Stimulated activated CD4-positive, alpha-beta T cell treated with anti-CD3 and anti-CD28 coated beads, Interleukin-15, amount 100 ng/mL, for 1 hour (primary cell): ENCODE measurements around the gene ATP6V1E1.
A peak's percentile ranks its signal among the peaks of the same experiment; 100 is the strongest.
"Not testable (repeated sequence)": the region's sequence is repeated elsewhere in the genome, so short reads cannot be mapped to it uniquely, and the experiment has no call there.

ENCODE experiments used
- DNase-seq, 2 donors: peaks; one replicate each; pipeline ENCODE4 v3.0.0-alpha.2; 2020; ENCODE audit warnings: low read depth in 1 of 2, low spot score in 1 of 2

Gene ATP6V1E1

DNA sequence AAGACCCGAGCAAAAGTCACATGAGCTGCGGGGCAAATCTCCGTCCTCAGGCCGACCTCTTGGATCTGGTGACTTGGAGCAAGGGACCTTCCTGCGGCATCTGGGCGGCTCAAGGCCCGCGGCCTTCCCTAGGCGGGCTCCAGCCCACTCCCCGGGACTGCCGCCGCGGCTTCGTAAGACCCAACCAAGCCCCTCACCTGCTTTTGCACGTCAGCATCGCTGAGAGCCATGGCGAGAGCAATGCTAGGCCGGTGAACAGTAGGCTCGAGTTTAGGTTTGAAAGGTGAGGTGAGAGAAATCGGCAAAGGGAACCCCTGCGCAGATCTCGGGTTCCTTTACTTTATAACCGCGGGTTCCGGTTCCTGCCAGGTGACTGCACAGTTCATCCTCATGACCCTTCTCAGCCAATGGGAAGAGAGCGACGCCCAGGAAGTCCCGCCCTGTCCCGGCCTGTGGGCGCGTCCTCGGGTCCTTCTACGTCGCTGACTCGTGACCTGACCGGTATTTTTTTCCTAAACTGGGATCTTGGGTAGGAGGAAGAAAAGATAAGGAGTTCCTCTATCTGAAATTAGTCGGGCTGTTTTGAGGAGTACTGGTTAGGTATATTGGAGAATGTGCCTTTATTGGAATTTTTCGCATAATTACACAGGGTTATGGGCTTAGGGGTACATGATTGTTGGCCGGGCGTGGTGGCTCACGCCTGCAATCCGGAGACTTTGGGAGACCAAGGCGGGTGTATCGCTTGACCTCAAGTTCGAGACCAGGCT lies at the start of gene ATP6V1E1:
Gene ATP6V1E1 (minus strand): TSS at position 344 of the 767 bp plus-strand sequence. CDS start 114 bp downstream, at position 230.
- peak; percentile 86 to 89 for DNase-seq

DNA sequence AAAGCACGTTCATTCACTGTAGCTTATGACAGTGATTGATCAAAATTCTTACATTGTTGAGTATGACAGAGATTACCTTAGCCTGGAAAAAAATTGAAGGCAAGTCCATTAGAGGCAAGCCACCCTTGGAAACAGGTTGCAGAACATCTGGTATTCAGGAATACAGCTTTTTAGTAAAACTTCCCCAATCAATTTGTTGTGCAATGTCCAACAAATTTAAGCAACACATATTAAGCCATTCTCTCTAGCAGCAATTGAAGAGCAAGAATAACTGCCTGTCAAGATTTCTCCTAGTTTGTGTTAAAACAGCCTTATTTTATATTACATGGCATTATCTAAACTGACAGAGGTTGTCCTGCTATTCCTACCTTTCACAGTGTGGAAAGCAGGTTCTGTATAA lies 47.0 kb upstream of the ATP6V1E1 start:
- DNase-seq: no peak

DNA sequence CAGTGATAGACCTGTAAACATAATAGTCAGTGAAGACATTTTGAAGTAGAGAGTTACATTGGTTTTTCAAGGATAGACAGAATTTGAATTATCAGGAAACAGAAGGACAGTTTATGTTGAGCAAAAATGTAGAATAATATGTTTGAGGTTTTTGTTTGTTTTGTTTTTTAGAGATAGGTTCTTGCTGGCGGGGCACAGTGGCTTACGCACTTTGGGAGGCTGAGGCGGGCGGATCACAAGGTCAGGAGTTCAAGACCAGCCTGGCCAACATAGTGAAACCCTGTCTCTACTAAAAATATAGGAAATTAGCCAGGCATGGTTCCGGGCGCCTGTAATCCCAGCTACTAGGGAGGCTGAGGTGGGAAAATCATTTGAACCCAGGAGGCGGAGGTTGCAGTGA lies 45.6 kb upstream of the ATP6V1E1 start:
- no peak for DNase-seq

DNA sequence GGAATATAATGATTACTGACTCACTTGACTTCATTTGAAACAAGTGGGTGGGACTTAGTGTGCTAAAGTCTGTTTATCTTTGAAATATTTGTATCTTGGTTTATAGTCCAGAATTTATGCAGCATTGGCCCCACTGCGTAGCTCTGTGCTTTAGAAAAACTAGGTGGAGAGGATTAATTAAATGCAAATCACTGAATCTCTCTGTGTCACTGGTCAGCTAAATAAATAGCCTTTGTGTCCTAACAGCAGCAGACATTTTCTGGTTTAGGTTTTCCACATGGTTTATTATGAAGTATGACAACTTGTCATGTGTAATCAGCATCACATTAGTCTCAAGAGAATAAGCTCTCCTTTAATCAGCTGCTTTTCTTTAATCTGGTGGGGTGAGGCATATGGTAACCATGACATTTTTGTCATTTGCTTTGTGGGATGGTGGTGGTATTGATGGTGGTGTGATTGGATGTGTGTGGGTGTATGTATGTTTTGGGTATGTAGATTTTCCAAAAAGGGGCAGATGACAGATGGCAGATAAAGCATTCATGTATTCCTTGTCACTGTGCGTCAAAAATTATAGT lies 44.0 kb upstream of the ATP6V1E1 start:
- DNase-seq: no peak

DNA sequence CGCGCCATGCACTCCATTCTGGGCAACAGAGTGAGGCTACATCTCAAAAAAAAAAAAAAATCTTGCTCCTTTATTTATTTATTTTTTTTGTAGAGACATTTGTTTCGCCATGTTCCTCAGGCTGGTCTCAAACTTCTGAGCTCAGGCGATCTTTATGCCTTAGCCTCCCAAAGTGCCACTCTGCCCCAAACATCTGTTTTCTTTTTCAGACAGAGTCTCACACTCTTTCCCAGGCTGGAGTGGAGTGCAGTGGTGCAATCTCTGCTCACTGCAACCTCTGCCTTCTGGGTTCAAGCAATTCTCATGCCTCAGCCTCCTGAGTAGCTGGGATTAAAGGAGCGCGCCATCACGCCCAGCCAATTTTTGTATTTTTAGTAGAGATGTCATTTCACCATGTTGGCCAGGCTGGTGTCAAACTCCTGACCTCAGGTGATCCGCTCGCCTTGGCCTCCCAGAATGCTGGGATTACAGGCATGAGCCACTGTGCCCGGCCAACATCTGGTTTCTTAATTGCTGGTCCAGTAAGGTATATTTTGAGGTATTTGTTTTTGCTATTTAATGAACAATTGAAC lies 43.1 kb upstream of the ATP6V1E1 start:
- not testable (repeated sequence) for DNase-seq

DNA sequence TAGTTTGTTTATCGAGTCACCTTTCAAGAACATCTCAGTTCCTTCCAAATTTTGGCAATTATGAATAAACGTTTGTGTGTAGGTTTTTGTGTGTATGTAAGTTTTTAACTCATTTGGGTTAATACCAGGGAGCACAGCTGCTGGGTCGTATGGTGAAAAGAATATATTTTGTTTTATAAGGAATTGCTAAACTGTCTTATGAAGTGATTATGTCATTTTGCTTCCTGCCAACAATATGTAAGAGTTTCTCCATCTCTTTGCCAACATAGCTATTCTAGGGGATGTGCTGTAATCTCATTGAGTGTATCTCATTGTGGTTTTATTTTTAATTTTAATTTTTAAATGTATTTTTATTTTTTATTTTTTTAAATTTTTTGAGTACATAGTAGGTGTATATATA lies 37.3 kb upstream of the ATP6V1E1 start:
- DNase-seq: no peak

DNA sequence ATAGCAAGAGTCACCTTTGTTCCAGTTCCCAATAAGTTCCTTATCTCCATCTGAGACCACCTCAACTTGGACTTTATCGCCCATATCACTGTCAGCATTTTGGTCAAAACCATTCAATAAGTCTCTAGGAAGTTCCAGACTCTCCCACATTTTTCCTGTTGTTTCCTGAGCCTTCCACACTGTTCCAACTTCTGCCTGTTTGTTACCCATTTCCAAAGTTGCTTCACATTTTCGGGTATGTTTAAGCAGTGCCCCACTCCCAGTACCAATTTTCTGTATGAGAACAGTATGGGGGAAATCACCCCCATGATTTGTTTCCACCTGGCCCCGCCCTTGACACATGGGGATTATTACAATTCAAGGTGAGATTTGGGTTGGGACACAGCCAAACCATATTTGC lies 36.7 kb upstream of the ATP6V1E1 start:
- DNase-seq: no peak

DNA sequence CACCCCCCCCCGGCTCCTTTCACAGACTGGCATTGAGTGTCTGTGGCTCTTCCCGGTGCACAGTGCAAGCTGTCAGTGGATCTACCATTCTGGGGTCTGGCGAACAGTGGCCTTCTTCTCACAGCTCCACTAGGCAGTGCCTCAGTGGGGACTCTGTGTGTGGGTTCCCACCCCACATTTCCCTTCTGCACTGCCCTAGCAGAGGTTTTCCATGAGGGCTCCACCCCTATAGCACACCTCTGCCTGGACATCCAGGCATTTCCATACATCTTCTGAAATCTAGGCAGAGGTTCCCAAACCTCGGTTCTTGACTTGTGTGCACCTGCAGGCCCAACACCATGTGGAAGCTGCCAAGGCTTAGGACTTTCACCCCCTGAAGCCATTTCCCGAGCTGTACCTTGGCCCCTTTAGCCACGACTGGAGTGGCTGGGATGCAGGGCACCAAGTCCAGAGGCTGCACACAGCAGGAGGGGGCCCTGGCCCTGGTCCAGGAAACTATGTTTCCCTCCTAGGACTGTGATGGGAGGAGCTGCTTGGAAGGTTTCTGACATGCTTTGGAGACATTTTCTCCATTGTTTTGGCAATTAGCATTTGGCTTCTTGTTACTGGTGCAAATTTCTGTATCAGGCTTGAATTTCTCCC lies 36.0 kb upstream of the ATP6V1E1 start:
- DNase-seq: no peak

DNA sequence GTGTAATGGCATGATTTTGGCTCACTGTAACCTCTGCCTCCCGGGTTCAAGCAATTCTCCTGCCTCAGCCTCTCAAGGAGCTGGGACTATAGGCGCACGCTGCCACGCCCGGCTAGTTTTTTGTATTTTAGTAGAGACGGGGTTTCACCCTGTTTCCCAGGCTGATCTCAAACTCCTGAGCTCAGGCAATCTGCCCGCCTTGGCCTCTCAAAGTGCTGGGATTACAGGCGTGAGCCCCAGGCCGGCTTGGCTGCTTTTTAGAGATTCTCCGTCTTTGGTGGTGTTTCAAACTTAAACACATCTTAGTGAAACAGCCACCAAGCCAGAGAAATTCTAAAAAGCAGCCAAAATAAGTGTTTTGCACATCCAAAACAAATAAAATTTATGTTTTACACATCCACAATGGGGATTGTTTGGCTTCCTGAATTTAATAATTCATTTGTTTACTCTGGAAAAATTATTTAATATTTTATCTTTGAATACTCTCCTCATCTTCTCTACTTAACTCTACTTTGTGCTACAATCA lies 28.4 kb upstream of the ATP6V1E1 start:
- no peak for DNase-seq

DNA sequence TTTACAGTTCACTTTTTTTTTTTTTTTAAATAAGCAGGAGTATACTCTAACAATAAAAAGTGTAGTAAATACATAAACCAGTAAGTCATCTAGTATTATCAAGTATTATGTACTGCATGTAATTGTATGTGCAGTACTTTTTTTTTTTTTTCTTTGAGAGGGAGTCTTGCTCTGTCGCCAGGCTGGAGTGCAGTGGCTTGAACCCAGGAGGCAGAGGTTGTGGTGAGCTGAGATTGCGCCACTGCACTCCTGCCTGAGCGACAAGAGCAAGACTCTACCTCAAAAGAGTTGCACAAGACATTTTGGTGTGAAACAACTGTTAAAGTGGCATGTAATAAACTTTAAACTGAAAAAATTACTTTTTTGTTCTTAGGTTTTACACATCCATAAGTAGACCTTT lies 26.7 kb upstream of the ATP6V1E1 start:
- no peak for DNase-seq

DNA sequence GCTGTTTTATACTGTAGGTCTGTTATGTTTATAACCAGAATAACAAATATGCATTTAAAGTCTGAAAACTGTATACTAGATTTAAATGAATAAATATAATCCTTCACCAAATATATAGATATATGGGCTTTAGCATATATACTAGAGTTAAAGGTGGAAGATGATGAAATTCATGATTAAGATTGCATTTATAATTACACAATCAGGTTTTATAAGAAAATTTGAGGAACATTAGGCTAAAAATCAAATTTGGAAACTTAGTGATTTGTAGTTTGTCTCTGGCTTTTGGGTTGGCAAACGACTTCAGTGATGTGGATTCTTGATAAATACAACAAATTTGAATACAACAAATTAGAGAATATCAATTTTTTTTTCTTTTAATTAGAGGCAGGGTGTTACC lies 20.0 kb upstream of the ATP6V1E1 start:
- DNase-seq: no peak

DNA sequence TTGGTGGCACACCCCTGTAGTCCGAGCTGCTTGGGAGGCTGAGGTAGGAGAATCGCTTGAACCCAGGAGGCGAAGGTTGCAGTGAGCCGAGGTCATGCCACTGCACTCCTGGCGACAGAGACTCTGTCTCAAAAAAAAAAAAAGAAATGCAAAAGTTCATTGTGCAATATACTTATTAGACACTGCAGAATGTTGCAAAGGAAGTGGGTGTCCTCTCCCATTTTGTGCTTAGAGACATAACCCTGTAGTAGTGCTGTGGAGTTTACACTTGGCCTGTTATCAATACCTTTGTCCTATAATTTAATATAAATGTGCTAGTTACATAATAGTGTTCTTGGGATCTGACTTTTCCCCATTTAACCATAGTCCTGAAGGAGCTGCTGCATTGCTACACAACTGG lies 19.4 kb upstream of the ATP6V1E1 start:
- DNase-seq: no peak

DNA sequence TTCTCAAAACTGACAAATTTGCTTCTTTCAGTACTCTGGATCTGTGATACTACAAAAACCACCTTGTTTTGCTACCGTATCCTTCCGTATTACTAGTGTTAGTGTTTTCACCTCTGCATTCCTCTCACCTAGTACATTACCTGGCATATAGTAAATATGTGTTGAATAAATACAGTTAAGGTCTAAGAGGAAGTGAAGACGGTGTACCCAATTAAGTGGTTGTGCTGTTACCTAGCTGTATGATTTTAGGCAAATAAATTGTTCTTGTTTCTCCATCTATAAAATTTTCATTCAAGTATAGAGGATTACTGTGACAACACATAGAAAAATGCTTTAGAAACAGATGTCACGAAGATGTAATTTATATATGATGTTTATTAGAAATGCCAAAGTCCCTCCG lies 18.9 kb upstream of the ATP6V1E1 start:
- DNase-seq: no peak

DNA sequence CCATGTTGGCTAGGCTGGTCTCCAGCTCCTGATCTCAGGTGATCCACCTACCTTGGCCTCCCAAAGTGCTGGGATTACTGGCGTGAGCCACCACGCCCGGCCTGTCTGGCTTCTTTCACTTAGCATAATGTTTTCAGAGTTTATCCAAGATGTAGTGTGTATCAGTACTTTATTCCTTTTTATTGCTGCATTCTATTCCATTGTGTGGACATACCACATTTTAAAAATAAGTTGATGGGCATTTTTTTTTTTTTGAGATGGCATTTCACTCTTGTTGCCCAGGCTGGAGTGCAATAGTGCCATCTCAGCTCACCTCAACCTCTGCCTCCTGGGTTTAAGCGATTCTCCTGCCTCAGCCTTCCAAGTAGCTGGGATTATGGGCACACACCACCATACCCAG lies 13.8 kb upstream of the ATP6V1E1 start:
- DNase-seq: not testable (repeated sequence)

DNA sequence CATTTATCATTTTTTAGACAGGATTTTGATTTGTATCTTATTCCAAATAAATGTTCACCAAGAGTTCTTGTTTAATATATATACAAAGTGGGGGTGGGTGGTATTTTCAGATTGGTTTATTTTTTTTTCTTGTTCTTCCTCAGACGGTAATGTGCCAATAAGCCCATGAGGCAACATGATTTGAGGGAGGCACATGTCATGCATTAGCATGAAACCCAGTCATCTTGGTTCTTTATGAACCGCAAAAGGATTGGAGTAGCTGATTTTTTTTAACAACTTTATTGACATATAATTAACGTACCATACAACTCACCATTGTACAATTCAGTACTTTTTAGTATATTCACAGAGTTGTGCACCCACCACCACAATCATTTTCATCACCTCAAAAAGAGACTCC lies 12.7 kb upstream of the ATP6V1E1 start:
- no peak for DNase-seq

DNA sequence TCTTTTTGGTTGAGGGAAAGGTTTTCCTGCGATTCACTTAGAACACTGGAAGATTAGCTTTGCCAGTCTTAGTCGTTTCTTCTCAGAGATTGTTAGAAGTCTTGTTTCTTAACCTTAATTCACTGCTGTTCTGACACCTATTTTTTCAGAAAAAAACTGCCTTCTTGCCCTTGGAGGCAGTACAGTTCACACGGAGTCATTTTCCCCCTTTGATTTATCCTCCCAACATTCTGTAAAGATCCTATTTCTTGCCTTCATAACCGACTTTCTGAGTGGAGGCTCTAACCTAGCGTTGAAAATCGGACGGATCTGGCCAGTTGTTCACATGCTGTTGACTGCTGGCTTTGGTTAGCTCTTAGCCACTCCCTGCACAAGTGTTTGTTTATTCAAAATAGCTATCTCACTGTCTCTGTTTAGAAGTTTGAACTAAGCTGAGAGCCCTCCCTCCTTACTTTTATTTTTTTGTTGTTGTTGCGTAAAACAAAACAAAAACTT lies 10.7 kb upstream of the ATP6V1E1 start:
- DNase-seq: no peak

DNA sequence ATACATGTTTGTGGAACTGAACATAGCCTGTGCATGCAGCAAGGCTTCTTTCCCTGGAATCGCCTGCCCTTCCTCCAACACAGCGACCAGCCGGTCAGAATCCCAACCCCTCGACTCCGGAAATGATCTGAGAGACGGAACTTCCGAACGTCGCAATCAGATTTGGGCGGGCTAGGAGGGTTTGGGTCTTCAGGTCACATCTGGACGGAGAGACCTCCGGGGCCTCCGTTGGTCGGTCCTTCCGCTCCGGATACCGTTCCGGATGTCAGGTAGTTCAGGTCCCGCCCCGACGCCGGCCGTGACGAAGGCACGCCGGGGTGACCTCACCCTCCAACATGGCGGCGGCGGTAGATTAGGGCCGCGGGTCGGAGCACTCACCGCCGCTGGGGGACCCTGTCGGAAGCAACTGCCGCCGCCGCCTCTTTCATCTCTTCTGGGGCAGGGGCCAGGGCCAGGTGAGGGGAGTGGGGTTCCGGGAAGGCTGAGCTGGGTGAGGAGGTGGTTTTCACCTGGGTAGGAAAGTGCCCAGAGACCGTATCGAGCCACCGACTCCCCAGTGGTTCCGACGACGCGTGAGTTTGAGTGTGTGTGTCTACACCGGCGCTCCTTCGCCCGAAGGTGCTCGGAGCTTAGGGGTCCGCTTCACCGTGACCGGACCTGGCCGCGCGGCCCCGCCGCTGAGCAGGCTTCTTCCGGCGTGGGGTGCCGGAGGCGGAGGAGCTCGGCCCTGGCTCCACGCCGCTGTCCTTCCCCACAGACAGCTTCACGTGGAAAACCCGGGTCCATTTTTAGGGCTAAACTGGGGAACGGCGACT lies 10.1 kb upstream of the ATP6V1E1 start, which contains the start of gene BCL2L13:
Gene BCL2L13 (plus strand): TSS at position 326 of the 815 bp plus-strand sequence. CDS start 16,955 bp downstream, outside the sequence.
- peak; percentile 76 to 85 for DNase-seq

DNA sequence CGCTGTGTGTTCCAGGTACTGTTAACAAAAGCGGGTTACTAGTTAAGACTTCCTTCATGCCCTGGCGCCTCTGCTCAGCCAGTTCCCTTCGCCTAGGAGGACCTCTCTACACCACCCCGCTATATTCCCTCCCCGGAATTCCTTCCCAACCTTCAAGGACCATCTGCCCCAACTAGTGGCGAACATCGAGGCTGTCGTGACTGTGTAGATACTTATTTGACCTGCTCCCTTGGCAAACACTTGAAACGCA lies 9.6 kb upstream of the ATP6V1E1 start:
- no peak for DNase-seq

DNA sequence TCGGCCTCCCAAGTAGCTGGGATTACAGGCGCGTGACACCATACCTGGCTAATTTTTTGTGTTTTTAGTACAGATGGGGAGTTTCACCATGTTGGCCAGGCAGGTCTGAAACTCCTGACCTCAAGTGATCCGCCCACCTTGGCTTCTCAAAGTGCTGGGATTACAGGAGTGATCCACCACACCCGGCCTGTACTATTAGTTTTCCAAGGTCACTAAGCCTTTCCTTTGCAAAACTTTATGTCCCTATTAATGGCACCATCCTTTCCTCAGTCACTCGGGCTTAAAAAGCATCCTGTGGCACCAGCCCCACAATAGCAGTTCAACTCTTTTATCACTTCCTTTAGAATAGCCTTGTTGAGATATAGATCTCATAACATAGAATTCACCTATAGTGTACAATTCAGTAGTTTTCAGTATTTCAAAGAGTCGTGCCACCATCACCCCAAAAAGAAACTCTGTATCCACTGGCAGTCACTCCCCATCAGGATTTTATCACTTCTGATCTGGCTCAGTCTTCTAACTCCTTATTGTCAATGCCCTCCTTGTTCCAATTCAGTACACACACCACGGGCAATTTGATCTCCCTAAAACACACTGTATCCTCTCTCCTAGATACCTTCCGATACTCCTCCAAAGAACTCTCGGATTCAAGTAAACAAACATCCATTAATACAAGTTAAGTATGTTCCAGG lies 9.1 kb upstream of the ATP6V1E1 start:
- no peak for DNase-seq

DNA sequence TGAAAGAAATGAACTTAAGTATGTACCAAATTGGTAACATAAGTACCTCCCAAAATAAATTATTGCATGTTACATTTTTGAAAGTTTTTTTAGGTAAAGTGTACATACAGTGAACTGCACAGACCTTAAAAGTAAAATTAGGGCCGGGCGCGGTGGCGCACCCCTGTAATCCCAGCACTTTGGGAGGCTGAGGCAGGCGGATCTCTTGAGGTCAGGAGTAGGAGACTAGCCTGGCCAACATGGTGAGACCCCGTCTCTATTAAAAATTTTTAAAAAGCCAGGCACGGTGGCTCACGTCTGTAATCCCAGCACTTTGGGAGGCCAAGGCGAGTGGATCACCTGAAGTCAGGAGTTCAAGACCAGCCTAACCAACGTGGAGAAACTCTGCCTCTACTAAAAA lies 8.3 kb upstream of the ATP6V1E1 start:
- DNase-seq: not testable (repeated sequence)
